Liver (tissue), 3 donors: Measurements from ENCODE around the gene DBN1.

Experiments used
- JUND ChIP-seq, 2 donors: IDR thresholded peaks; 2 replicates each; pipeline ENCODE4 v1.6.1; 2016; ENCODE audit warnings: antibody characterized with exemption in 2 of 2
- TF ChIP-seq, protein P1 (sequence below): fragments of 150-350 bp; IDR thresholded peaks from 2 replicates; pipeline ENCODE4 v1.5.1; 2017; ENCODE audit warnings: improper control_type of control experiment, low read depth, low read length; ENCODE audit not compliant: missing input control
- donor health status: healthy.
- donor health status: healthy.

- TF ChIP-seq, protein P1, sequence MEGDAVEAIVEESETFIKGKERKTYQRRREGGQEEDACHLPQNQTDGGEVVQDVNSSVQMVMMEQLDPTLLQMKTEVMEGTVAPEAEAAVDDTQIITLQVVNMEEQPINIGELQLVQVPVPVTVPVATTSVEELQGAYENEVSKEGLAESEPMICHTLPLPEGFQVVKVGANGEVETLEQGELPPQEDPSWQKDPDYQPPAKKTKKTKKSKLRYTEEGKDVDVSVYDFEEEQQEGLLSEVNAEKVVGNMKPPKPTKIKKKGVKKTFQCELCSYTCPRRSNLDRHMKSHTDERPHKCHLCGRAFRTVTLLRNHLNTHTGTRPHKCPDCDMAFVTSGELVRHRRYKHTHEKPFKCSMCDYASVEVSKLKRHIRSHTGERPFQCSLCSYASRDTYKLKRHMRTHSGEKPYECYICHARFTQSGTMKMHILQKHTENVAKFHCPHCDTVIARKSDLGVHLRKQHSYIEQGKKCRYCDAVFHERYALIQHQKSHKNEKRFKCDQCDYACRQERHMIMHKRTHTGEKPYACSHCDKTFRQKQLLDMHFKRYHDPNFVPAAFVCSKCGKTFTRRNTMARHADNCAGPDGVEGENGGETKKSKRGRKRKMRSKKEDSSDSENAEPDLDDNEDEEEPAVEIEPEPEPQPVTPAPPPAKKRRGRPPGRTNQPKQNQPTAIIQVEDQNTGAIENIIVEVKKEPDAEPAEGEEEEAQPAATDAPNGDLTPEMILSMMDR: no peak
- no peak for TF ChIP-seq JUND (IDR thresholded peaks at IDR 0.05)
These were observed 12.8 kb upstream of the DBN1 start for GRCh38 chr5:177486256-177486655.
